Chondrocyte (in vitro differentiated cells): Measurements from ENCODE around the gene SOX1. TPM values are rescaled to one million over a fixed set of nuclear protein-coding genes. Genes with fewer than 3 reads are reported as not detected.

Source experiments
- DNase-seq: peaks from one replicate; pipeline ENCODE4 v3.0.0; 2021; ENCODE audit warnings: mixed read lengths, low spot score
- H3K27ac Mint-ChIP-seq: one replicate; pipeline ENCODE4 v1.8.0; 2021; ENCODE audit warnings: mild to moderate bottlenecking, moderate library complexity, mixed read lengths; ENCODE audit not compliant: unreplicated experiment
- H3K27me3 Mint-ChIP-seq: 2 replicates; pipeline ENCODE4 v1.8.0; 2021; ENCODE audit warnings: low read depth, mixed read lengths
- H3K36me3 Mint-ChIP-seq: 2 replicates; pipeline ENCODE4 v1.8.0; 2021; ENCODE audit warnings: low read depth, mixed read lengths
- H3K4me1 Mint-ChIP-seq: 2 replicates; pipeline ENCODE4 v1.8.0; 2021; ENCODE audit warnings: low read depth, mild to moderate bottlenecking, mixed read lengths
- H3K4me3 Mint-ChIP-seq: one replicate; pipeline ENCODE4 v1.8.0; 2021; ENCODE audit warnings: mild to moderate bottlenecking, moderate library complexity, mixed read lengths; ENCODE audit not compliant: unreplicated experiment
- H3K9me3 Mint-ChIP-seq: 2 replicates; pipeline ENCODE4 v1.8.0; 2021; ENCODE audit warnings: low read depth, mixed read lengths
- CTCF ChIP-seq: fragments of 200-600 bp; sonication (generic); IDR thresholded peaks from 2 replicates; pipeline ENCODE4 v1.5.0; 2021; ENCODE audit warnings: antibody characterized with exemption, mild to moderate bottlenecking, moderate library complexity
- total RNA-seq: library from RNA; stranded (reverse); gene quantifications from 3 replicates; pipeline ENCODE4 v1.2.1, GENCODE V29; 2021

The SOX1 gene
- total RNA-seq, 1 donor from 2014 or later: not detected

- H3K36me3 Mint-ChIP-seq: peaks cover 2% of the 10 kb centered on the region
- no peak for DNase-seq
- no peak overlapping the region for H3K27ac Mint-ChIP-seq
- no peaks in the 10 kb centered on the region for H3K9me3 Mint-ChIP-seq
- peaks cover 58% of the 10 kb centered on the region for H3K27me3 Mint-ChIP-seq
- peaks cover 17% of the 10 kb centered on the region for H3K4me1 Mint-ChIP-seq
- peak overlapping the region; percentile 29 for H3K4me3 Mint-ChIP-seq
- TF ChIP-seq CTCF: no peak
Observed at GRCh38 chr13:112068540-112069060, 1.7 kb downstream of the SOX1 start.

GRCh38 chr13:112069061-112069844 lies 2.3 kb downstream of the SOX1 start:
- TF ChIP-seq CTCF: no peak
- Mint-ChIP-seq H3K4me1 (peaks cover 21% of the 10 kb centered on the region), H3K4me3 (peak overlapping the region; percentile 29), H3K27ac (no peak overlapping the region), H3K36me3 (peaks cover 2% of the 10 kb centered on the region), H3K27me3 (peaks cover 58% of the 10 kb centered on the region), H3K9me3 (no peaks in the 10 kb centered on the region)
- no peak for DNase-seq

GRCh38 chr13:112069845-112070251 lies 2.9 kb downstream of the SOX1 start:
- peaks cover 21% of the 10 kb centered on the region for H3K4me1 Mint-ChIP-seq
- no peak overlapping the region for H3K27ac Mint-ChIP-seq
- no peak for TF ChIP-seq CTCF
- no peaks in the 10 kb centered on the region for H3K9me3 Mint-ChIP-seq
- H3K36me3 Mint-ChIP-seq: peaks cover 2% of the 10 kb centered on the region
- no peak overlapping the region for H3K4me3 Mint-ChIP-seq
- DNase-seq: no peak
- peaks cover 59% of the 10 kb centered on the region for H3K27me3 Mint-ChIP-seq

GRCh38 chr13:112071102-112071722 lies 4.3 kb downstream of the SOX1 start:
- no peaks in the 10 kb centered on the region for H3K9me3 Mint-ChIP-seq
- peaks cover 4% of the 10 kb centered on the region for H3K36me3 Mint-ChIP-seq
- peaks cover 17% of the 10 kb centered on the region for H3K4me1 Mint-ChIP-seq
- H3K4me3 Mint-ChIP-seq: no peak overlapping the region
- DNase-seq: no peak
- H3K27me3 Mint-ChIP-seq: peaks cover 60% of the 10 kb centered on the region
- TF ChIP-seq CTCF: no peak
- H3K27ac Mint-ChIP-seq: no peak overlapping the region

GRCh38 chr13:112071723-112072533 lies 5.0 kb downstream of the SOX1 start:
- Mint-ChIP-seq H3K4me3 (no peak overlapping the region), H3K4me1 (peaks cover 15% of the 10 kb centered on the region), H3K36me3 (peaks cover 4% of the 10 kb centered on the region), H3K9me3 (no peaks in the 10 kb centered on the region), H3K27ac (no peak overlapping the region), H3K27me3 (peaks cover 64% of the 10 kb centered on the region)
- no peak for DNase-seq
- TF ChIP-seq CTCF: no peak
